Activated T-cell treated with anti-CD3 and anti-CD28 coated beads, Interleukin-2, amount 50 U/mL, for 72 hours (primary cell): ENCODE results near the gene RNF135. TPM values are rescaled to one million over a fixed set of nuclear protein-coding genes. Genes with fewer than 3 reads are reported as not detected.
"Not testable (repeated sequence)": the region's sequence is repeated elsewhere in the genome, so short reads cannot be mapped to it uniquely, and the experiment has no call there.

Source experiments
- ATAC-seq, 2 donors: fragments of 150-1000 bp; cut with Tn5 transposase; replicated peaks in 1 of 2; 2 replicates each; pipeline ENCODE4 v1.10.0; 2021; ENCODE audit warnings: moderate library complexity in 2 of 2, mild to moderate bottlenecking in 1 of 2
- DNase-seq, 2 donors: peaks; one replicate each; pipeline ENCODE4 v3.0.0; 2021 to 2022; ENCODE audit warnings: mixed read lengths in 1 of 2
- H3K27ac Mint-ChIP-seq: one replicate; pipeline ENCODE4 v1.8.0; 2022; ENCODE audit warnings: mild to moderate bottlenecking, moderate library complexity, mixed read lengths
- H3K27me3 Mint-ChIP-seq: one replicate; pipeline ENCODE4 v1.8.0; 2022; ENCODE audit warnings: low read depth, mixed read lengths
- H3K36me3 Mint-ChIP-seq, 2 donors: one replicate each; pipeline ENCODE4 v1.8.0; 2022; ENCODE audit warnings: mixed read lengths in 2 of 2, mild to moderate bottlenecking in 1 of 2; ENCODE audit not compliant: insufficient read depth in 2 of 2
- H3K4me1 Mint-ChIP-seq: one replicate; pipeline ENCODE4 v1.8.0; 2022; ENCODE audit warnings: low read depth, mixed read lengths
- H3K4me3 Mint-ChIP-seq, 2 donors: one replicate each; pipeline ENCODE4 v1.8.0; 2022; ENCODE audit warnings: mild to moderate bottlenecking in 2 of 2, mixed read lengths in 2 of 2, moderate library complexity in 2 of 2
- H3K9me3 Mint-ChIP-seq, 2 donors: one replicate each; pipeline ENCODE4 v1.8.0; 2022; ENCODE audit warnings: mixed read lengths in 2 of 2
- total RNA-seq, 2 donors: library from RNA; stranded (reverse); gene quantifications; one replicate each; pipeline ENCODE4 v1.2.3, GENCODE V29; 2022

The RNF135 gene
- total RNA-seq, 2 donors from 2014 or later = 11.7 to 12.3 TPM

GRCh38 chr17:30996486-30996885 is 25.6 kb downstream of the RNF135 start:
- ATAC-seq = no peak
- H3K36me3 Mint-ChIP-seq = peaks cover 0 to 3% of the 10 kb centered on the region in 2 donors
- no peaks in the 10 kb centered on the region for H3K27me3 Mint-ChIP-seq
- DNase-seq = no peak
- no peak overlapping the region for H3K27ac Mint-ChIP-seq
- H3K4me3 Mint-ChIP-seq = no peak overlapping the region
- H3K4me1 Mint-ChIP-seq = no peaks in the 10 kb centered on the region
- H3K9me3 Mint-ChIP-seq = no peaks in the 10 kb centered on the region

GRCh38 chr17:30997270-30997669 is 26.4 kb downstream of the RNF135 start:
- H3K36me3 Mint-ChIP-seq = peaks cover 0 to 3% of the 10 kb centered on the region in 2 donors
- no peak overlapping the region for H3K4me3 Mint-ChIP-seq
- no peaks in the 10 kb centered on the region for H3K4me1 Mint-ChIP-seq
- DNase-seq (no peak), ATAC-seq (no peak)
- H3K27ac Mint-ChIP-seq = no peak overlapping the region
- H3K27me3 Mint-ChIP-seq = no peaks in the 10 kb centered on the region
- H3K9me3 Mint-ChIP-seq = no peaks in the 10 kb centered on the region

- Mint-ChIP-seq H3K9me3 (no peaks in the 10 kb centered on the region), H3K36me3 (peaks cover 0 to 3% of the 10 kb centered on the region in 2 donors), H3K4me3 (no peak overlapping the region), H3K27me3 (no peaks in the 10 kb centered on the region), H3K27ac (no peak overlapping the region), H3K4me1 (no peaks in the 10 kb centered on the region)
- DNase-seq (no peak), ATAC-seq (peak in 1 of 2 donors; percentile 17)
Observed at GRCh38 chr17:30997842-30998241, 27.0 kb downstream of the RNF135 start.

DNA sequence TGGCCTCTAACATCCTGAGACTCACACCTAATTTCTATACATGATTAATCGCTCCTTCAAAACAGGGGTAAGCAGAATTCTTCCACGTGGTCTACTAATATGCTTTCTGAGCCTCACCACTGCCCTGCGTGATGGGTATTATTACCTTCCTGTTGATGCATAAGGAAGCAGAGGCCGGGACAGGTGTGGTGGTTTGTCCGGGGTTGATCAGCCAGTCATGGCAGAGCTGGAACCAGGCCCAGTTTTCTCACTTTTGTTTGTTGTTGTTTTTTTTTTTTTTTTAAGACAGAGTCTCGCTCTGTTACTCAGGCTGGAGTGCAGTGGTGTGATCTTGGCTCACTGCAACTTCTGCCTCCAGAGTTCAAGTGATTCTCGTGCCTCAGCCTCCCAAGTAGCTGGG is 31.2 kb downstream of the RNF135 start:
- Mint-ChIP-seq H3K4me1 (no peaks in the 10 kb centered on the region), H3K27ac (no peak overlapping the region), H3K9me3 (no peaks in the 10 kb centered on the region), H3K4me3 (no peak overlapping the region), H3K27me3 (no peaks in the 10 kb centered on the region), H3K36me3 (peaks cover 0 to 4% of the 10 kb centered on the region in 2 donors)
- DNase-seq = no peak
- ATAC-seq = no peak

- peaks cover 11% of the 10 kb centered on the region for H3K4me1 Mint-ChIP-seq
- DNase-seq (no peak), ATAC-seq (no peak)
- H3K27me3 Mint-ChIP-seq = peaks cover 12% of the 10 kb centered on the region
- no peak overlapping the region for H3K27ac Mint-ChIP-seq
- no peak overlapping the region for H3K4me3 Mint-ChIP-seq
- peaks cover 0 to 2% of the 10 kb centered on the region in 2 donors for H3K36me3 Mint-ChIP-seq
- no peaks in the 10 kb centered on the region for H3K9me3 Mint-ChIP-seq
Observed at GRCh38 chr17:31003225-31003866, 32.5 kb downstream of the RNF135 start.

- H3K27me3 Mint-ChIP-seq = peaks cover 12% of the 10 kb centered on the region
- peaks cover 16% of the 10 kb centered on the region for H3K4me1 Mint-ChIP-seq
- no peak overlapping the region for H3K27ac Mint-ChIP-seq
- H3K4me3 Mint-ChIP-seq = no peak overlapping the region
- no peaks in the 10 kb centered on the region for H3K9me3 Mint-ChIP-seq
- DNase-seq = no peak
- peaks cover 0 to 2% of the 10 kb centered on the region in 2 donors for H3K36me3 Mint-ChIP-seq
- ATAC-seq = no peak
Observed at GRCh38 chr17:31004160-31004559, 33.3 kb downstream of the RNF135 start.

- no peak for DNase-seq
- Mint-ChIP-seq H3K9me3 (no peaks in the 10 kb centered on the region), H3K4me1 (peaks cover 24% of the 10 kb centered on the region), H3K4me3 (peak overlapping the region; percentile 89 to 92), H3K36me3 (peaks cover 0 to 1% of the 10 kb centered on the region in 2 donors), H3K27ac (peak overlapping the region; percentile 66), H3K27me3 (peaks cover 12% of the 10 kb centered on the region)
- ATAC-seq = no peak
Observed at GRCh38 chr17:31007695-31008373, 37.0 kb downstream of the RNF135 start.

GRCh38 chr17:31008374-31009041 is 37.7 kb downstream of the RNF135 start:
- Mint-ChIP-seq H3K36me3 (peaks cover 0 to 1% of the 10 kb centered on the region in 2 donors), H3K27me3 (peaks cover 12% of the 10 kb centered on the region), H3K4me3 (peak overlapping the region; percentile 89 to 92), H3K9me3 (no peaks in the 10 kb centered on the region), H3K27ac (peak overlapping the region; percentile 86), H3K4me1 (peaks cover 24% of the 10 kb centered on the region)
- peak; percentile 71 to 76 for DNase-seq
- ATAC-seq = peak; percentile 90 to 91

DNA sequence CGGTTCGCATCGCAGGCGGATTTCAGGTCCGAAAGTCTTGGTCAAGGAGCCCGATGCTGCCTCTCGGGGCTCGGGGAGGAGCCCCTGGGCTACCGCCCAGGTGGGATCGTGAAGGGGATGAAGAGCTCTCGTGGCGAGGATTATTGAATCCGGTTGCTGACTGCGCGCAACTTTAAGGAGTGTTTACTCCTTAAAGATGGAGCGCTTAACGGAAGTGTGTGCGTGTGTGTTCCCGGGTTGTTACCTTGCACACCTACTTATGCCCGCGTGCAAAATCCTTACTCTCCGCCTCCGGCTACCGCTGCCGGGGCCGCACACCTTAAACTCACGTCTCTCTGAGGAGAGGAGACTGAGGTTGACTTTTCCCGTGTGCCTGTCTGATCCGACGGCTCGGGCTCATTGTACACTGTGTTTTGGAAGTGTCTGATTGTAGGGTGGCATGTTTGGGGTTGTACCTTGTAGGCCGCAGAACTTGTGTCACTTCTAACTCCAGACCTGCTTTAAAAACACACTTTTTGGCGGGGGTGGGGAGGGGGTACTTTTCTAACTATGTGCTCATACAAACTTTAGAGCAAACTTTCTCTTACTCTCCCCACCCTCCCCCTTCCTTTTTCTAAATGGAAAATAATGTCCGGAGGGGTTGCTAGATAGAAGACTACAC is 38.3 kb downstream of the RNF135 start:
- H3K9me3 Mint-ChIP-seq, H3K36me3 Mint-ChIP-seq: not testable (repeated sequence)
- DNase-seq = peak; percentile 4 to 26
- H3K4me3 Mint-ChIP-seq = peak overlapping the region; percentile 89 to 92
- H3K27me3 Mint-ChIP-seq = peaks cover 12% of the 10 kb centered on the region
- peaks cover 24% of the 10 kb centered on the region for H3K4me1 Mint-ChIP-seq
- peak overlapping the region; percentile 86 for H3K27ac Mint-ChIP-seq
- peak; percentile 28 to 30 for ATAC-seq

- peaks cover 12% of the 10 kb centered on the region for H3K27me3 Mint-ChIP-seq
- H3K4me3 Mint-ChIP-seq = peak overlapping the region; percentile 48 to 65
- not testable (repeated sequence) for H3K9me3 Mint-ChIP-seq, H3K36me3 Mint-ChIP-seq, DNase-seq, ATAC-seq
- peaks cover 24% of the 10 kb centered on the region for H3K4me1 Mint-ChIP-seq
- H3K27ac Mint-ChIP-seq = peak overlapping the region; percentile 20
Observed at GRCh38 chr17:31010014-31010413, 39.2 kb downstream of the RNF135 start.

DNA sequence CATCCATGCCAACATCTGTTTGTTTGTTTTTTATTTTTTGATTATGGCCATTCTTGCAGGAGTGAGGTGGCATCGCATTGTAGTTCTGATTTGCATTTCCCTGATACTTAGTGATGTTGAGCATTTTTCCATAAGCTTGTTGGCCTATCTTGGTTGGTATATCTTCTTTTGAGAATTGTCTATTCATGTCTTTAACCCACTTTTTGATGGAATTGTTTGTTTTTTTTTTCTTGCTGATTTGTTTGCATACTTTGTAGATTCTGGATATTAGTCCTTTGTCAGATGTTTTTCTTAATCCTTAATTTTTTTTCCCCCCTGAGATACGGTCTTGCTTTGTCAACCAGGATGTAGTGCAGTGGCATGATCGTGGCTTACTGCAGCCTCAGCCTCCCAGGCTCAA is 43.0 kb downstream of the RNF135 start:
- Mint-ChIP-seq H3K27me3 (no peaks in the 10 kb centered on the region), H3K4me1 (peaks cover 11% of the 10 kb centered on the region), H3K9me3 (no peaks in the 10 kb centered on the region), H3K36me3 (no peaks in the 10 kb centered on the region), H3K27ac (no peak overlapping the region), H3K4me3 (no peak overlapping the region)
- ATAC-seq = no peak
- DNase-seq = no peak

DNA sequence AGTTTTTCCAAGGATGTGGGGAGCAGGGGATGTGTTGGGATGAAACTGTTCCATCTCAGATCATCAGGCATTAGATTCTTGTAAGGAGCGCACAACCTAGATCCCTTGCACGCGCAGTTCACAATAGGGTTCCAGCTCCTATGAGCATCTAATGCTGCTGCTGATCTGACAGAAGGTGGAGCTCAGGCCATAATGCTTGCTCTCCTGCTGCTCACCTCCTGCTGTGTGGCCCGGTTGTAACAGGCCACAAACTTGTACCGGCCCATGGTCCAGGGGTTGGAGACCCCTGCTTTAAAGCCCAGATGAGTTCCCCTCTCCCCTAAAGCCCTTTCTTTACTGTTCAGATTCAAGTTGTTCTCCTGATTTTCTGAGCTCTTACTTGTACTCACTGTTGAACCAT is 44.8 kb downstream of the RNF135 start:
- no peak for DNase-seq
- Mint-ChIP-seq H3K4me1 (no peaks in the 10 kb centered on the region), H3K4me3 (no peak overlapping the region), H3K27me3 (no peaks in the 10 kb centered on the region), H3K9me3 (no peaks in the 10 kb centered on the region), H3K36me3 (no peaks in the 10 kb centered on the region), H3K27ac (no peak overlapping the region)
- ATAC-seq = no peak

DNA sequence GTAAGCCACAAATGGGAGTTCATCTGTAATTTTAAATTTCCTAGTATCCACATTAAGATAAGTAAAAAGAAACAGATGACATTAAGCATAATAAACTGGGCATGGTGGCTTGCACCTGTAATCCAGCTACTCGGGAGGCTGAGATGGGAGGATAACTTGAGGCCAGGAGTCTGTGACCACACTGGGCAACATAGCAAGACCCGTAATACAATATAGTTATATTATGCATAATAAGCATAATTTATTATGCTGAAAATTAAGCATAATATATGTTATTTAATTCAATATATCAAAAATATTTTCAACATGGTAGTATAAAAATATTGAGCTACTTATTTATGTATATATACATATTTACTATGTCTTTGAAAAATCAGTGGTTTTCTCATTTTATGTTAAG is 48.2 kb downstream of the RNF135 start:
- no peaks in the 10 kb centered on the region for H3K4me1 Mint-ChIP-seq
- no peaks in the 10 kb centered on the region for H3K36me3 Mint-ChIP-seq
- no peak overlapping the region for H3K27ac Mint-ChIP-seq
- DNase-seq = no peak
- H3K27me3 Mint-ChIP-seq = no peaks in the 10 kb centered on the region
- no peaks in the 10 kb centered on the region for H3K9me3 Mint-ChIP-seq
- H3K4me3 Mint-ChIP-seq = no peak overlapping the region
- no peak for ATAC-seq
